ENCODE data around the gene USP49.
A peak's percentile ranks its signal among the peaks of the same experiment; 100 is the strongest.
"Not testable (repeated sequence)": the region's sequence is repeated elsewhere in the genome, so short reads cannot be mapped to it uniquely, and the experiment has no call there.

The USP49 gene

GRCh38 chr6:41895300-41896233, at the start of gene USP49:
USP49 (minus strand) TSS chr6:41895375; CDS start chr6:41806983, 88,392 bp downstream.
- H3K27me3 Mint-ChIP-seq, result no peaks in the 10 kb centered on the region
- no peak within 1 kb of the TSS for H3K4me3 Mint-ChIP-seq
- peaks cover 12% of the 10 kb centered on the region for H3K4me1 Mint-ChIP-seq (ENCODE audit: low read depth)
- no peak within 1 kb of the TSS for H3K27ac Mint-ChIP-seq
- intact Hi-C loops (cut with micrococcal nuclease), result loop anchor here (1.0 to 5.0 kb wide), 3 partner anchors 26 to 108 kb away; partner anchors contain the start of genes BYSL, MED20 and TOMM6
- peaks cover 8% of the 10 kb centered on the region for H3K36me3 Mint-ChIP-seq (ENCODE audit: low read depth)
- no peaks in the 10 kb centered on the region for H3K9me3 Mint-ChIP-seq

GRCh38 chr6:41943456-41943855, 48.3 kb upstream of the USP49 start:
- H3K4me3 Mint-ChIP-seq, result no peak overlapping the region
- intact Hi-C loops (cut with micrococcal nuclease), result loop anchor here (5.0 kb wide), 2 partner anchors 84 to 161 kb away; partner anchors contain the start of gene PRICKLE4
- no peak overlapping the region for H3K27ac Mint-ChIP-seq
- no peaks in the 10 kb centered on the region for H3K27me3 Mint-ChIP-seq
- peaks cover 31% of the 10 kb centered on the region for H3K4me1 Mint-ChIP-seq (ENCODE audit: low read depth)
- H3K36me3 Mint-ChIP-seq (ENCODE audit: low read depth), result peaks cover 27% of the 10 kb centered on the region
- H3K9me3 Mint-ChIP-seq, result no peaks in the 10 kb centered on the region

DNA sequence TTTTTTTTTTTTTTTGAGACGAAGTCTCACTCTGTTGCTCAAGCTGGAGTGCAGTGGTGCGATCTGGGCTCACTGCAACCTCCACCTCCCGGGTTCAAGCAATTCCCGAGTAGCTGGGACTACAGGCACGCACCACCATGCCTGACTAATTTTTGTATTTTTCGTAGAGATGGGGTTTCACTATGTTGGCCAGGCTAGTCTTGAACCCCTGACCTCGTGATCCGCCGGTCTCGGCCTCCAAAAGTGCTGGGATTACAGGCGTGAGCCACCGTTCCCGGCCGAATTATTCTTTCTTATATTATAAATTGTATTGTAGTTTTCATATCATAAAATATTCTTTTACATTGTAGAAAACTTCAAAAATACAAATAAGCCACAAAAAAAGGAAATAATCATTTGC, 47.7 kb upstream of the USP49 start:
- peak overlapping the region; percentile 90 for H3K27ac Mint-ChIP-seq
- intact Hi-C loops (cut with micrococcal nuclease), result loop anchor here (5.0 kb wide), 2 partner anchors 84 to 161 kb away; partner anchors contain the start of gene PRICKLE4
- peaks cover 37% of the 10 kb centered on the region for H3K4me1 Mint-ChIP-seq (ENCODE audit: low read depth)
- not testable (repeated sequence) for H3K27me3 Mint-ChIP-seq, H3K4me3 Mint-ChIP-seq, H3K9me3 Mint-ChIP-seq
- peaks cover 27% of the 10 kb centered on the region for H3K36me3 Mint-ChIP-seq (ENCODE audit: low read depth)

- H3K4me3 Mint-ChIP-seq, result peak overlapping the region; percentile 78
- H3K36me3 Mint-ChIP-seq (ENCODE audit: low read depth), result peaks cover 32% of the 10 kb centered on the region
- no peaks in the 10 kb centered on the region for H3K9me3 Mint-ChIP-seq
- H3K27ac Mint-ChIP-seq, result peak overlapping the region; percentile 90
- no peaks in the 10 kb centered on the region for H3K27me3 Mint-ChIP-seq
- peaks cover 43% of the 10 kb centered on the region for H3K4me1 Mint-ChIP-seq (ENCODE audit: low read depth)
- intact Hi-C loops (cut with micrococcal nuclease), result loop anchor here (5.0 kb wide), 2 partner anchors 85 to 160 kb away; partner anchors contain the start of gene PRICKLE4
These were observed 47.1 kb upstream of the USP49 start for GRCh38 chr6:41942067-41942851.

DNA sequence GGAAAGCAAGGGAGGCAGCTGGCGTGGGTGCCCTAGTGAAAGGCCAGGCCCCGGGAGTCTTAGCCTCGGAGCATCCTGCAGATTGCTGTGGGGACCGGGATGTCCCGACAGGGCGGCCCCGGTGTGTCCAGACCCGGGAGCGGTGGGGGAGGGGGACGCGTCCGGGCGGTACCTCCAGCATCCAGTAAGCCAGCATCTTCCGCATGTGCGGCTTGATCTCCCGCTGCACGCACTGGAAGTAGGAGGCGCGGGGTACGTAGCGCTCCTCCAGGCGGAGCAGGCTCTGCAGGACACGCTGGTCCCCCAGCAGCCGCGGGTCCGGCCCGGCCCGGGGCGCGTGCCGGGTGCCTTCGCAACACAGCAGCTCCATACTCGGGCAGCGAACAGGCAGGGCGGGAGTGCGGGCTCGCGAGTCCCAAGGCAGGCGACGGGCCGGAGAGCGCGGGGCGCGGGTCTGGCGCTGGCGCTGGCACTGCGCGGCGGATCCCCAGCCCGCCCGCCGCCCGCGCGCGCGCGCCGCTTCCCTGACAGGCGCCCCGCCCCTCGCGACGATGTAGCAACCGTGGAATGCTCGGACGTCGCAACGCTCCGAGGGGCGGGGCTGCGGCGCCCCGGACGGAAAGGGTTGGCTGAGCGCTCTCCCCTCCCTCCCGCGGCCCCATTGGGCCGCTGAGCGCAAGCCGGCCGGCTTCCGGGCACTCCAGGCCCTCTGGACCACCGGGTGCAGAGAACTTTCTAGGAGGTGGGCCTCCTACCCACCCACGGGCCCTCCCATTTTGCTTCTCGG, 46.3 kb upstream of the USP49 start, which contains the start of gene CCND3:
Gene CCND3 (minus strand): TSS at position 529 of the 787 bp plus-strand sequence. CDS start 159 bp downstream, at position 370.
- H3K4me3 Mint-ChIP-seq, result peak within 1 kb of the TSS; percentile 99
- H3K4me1 Mint-ChIP-seq (ENCODE audit: low read depth), result peaks cover 51% of the 10 kb centered on the region
- no peaks in the 10 kb centered on the region for H3K27me3 Mint-ChIP-seq
- H3K36me3 Mint-ChIP-seq (ENCODE audit: low read depth), result peaks cover 40% of the 10 kb centered on the region
- H3K9me3 Mint-ChIP-seq, result no peaks in the 10 kb centered on the region
- intact Hi-C loops (cut with micrococcal nuclease), result loop anchor here (5.0 kb wide), 2 partner anchors 86 to 159 kb away; partner anchors contain the start of gene PRICKLE4
- H3K27ac Mint-ChIP-seq, result peak within 1 kb of the TSS; percentile 90

DNA sequence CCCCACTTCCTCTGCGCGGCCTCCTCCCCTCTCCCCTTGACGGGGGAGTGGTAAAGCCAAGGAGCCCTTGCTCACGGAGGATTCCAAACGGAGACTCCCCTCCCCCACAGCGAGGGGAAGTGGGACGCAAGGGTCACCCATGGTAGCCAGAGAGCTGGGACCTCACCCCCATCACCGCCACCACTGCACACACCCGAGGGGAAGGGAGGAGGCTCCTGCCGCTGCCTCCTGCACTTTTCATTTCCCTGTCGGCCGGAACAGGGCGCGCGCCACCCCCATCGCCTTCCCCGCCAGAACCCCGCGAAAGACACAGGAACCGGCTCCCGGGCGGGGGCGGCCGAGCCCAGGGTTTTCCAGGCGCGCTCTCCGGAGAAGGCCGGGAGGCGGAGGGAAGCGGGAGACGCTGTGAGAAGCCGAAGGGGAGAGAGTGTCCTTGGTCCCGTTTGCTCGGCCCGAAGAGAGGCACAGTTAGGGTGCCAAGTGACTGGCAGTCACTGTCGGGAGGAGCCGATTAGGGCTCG, 45.6 kb upstream of the USP49 start:
- H3K4me3 Mint-ChIP-seq, result peak overlapping the region; percentile 99
- H3K9me3 Mint-ChIP-seq, result no peaks in the 10 kb centered on the region
- H3K27me3 Mint-ChIP-seq, result no peaks in the 10 kb centered on the region
- peaks cover 58% of the 10 kb centered on the region for H3K4me1 Mint-ChIP-seq (ENCODE audit: low read depth)
- peak overlapping the region; percentile 90 for H3K27ac Mint-ChIP-seq
- peaks cover 46% of the 10 kb centered on the region for H3K36me3 Mint-ChIP-seq (ENCODE audit: low read depth)
- intact Hi-C loops (cut with micrococcal nuclease), result loop anchor here (5.0 kb wide), 2 partner anchors 86 to 159 kb away; partner anchors contain the start of gene PRICKLE4

DNA sequence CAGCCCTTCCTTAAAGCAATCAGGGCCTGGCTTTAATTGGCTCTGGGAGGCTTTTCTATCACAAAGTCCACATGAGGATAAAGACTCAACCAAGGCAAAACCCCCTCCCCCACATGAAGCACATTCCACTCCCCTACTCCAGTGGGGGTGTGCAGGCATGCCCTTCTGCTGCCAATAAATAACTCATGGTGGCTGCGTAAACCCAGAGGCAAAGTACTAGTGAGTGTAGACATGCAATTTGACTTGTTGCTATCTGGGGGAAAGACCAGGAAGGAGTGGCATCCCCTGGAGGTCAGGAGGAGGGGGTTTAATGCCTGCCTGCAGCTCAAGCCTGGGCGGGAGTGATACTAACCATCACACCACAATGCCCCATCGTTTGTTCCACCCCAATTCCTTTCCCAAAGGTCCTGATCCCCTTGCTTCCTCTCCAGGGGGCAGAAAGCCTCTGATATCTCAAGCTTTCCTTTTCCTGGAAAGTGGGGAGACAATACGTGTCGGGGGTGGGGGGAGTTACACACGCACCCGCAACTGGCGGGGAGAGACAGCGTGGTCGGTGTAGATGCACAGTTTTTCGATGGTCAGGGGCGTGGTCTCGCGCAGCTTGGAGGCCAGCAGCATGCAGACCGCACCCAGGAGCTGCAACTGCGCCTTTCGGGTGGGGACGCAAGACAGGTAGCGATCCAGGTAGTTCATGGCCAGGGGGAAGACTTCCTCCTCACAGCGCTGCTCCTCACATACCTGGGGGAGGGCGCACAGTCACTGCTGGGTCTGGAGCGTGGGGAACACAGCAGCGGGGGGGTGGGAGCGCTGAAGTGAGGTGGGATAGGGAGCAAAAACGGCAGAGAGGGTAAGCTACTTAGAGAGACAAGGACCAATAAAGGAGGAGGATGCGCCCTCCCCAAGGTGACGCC, 44.9 kb upstream of the USP49 start:
- H3K4me1 Mint-ChIP-seq (ENCODE audit: low read depth), result peaks cover 65% of the 10 kb centered on the region

DNA sequence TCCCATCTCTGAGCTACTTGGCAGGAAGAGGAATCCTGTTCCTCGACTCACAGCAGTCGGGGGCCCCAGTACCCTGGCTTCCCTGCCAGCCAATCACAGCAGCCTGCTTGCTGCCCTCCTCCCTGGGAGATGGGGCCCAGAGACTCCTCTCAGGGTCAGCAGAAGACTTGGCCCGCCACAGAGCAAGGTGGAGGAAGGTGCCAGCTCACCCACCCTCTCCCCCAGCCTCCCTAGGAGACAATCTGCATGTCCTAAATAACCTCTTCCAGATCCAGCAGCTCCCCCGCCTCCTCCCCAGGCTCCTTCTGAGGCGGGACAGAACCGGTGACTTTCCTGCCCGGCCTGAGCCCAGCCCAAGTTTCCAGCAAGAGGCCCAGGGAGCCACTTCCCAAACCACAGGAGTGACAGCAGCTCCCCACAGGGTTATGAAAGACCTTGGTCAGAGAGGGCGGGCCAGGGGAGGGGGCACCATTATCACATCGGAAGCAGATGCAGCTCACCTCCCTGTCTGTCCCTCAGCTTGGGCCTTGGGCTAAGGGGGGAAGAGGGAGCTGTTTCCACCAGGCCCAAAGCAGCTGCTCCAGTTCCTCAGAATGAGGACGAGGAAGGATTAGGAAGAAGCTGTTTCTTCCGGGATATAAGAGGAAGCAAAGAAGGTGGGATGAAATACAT, 44.1 kb upstream of the USP49 start:
- intact Hi-C loops (cut with micrococcal nuclease), result loop anchor here (5.0 kb wide), 2 partner anchors 42 to 103 kb away; partner anchors contain the start of gene USP49

More for the DNA sequence above, 44.9 kb upstream of the USP49 start:
- peaks cover 54% of the 10 kb centered on the region for H3K36me3 Mint-ChIP-seq (ENCODE audit: low read depth)
- peak overlapping the region; percentile 99 for H3K4me3 Mint-ChIP-seq
- H3K27ac Mint-ChIP-seq, result peak overlapping the region; percentile 90
- intact Hi-C loops (cut with micrococcal nuclease), result loop anchor here (5.0 kb wide), 4 partner anchors 43 to 158 kb away; partner anchors contain the start of genes PRICKLE4 and USP49
- H3K27me3 Mint-ChIP-seq, result no peaks in the 10 kb centered on the region
- no peaks in the 10 kb centered on the region for H3K9me3 Mint-ChIP-seq

GRCh38 chr6:41938590-41939175, 43.5 kb upstream of the USP49 start:
- intact Hi-C loops (cut with micrococcal nuclease), result loop anchor here (5.0 kb wide), 2 partner anchors 41 to 104 kb away; partner anchors contain the start of gene USP49
- Mint-ChIP-seq H3K36me3 (ENCODE audit: low read depth) (peaks cover 68% of the 10 kb centered on the region), H3K27ac (peak overlapping the region; percentile 90)

More for the DNA sequence above, 44.1 kb upstream of the USP49 start:
- H3K27me3 Mint-ChIP-seq, result no peaks in the 10 kb centered on the region
- H3K36me3 Mint-ChIP-seq (ENCODE audit: low read depth), result peaks cover 61% of the 10 kb centered on the region
- peak overlapping the region; percentile 99 for H3K4me3 Mint-ChIP-seq
- H3K4me1 Mint-ChIP-seq (ENCODE audit: low read depth), result peaks cover 73% of the 10 kb centered on the region
- no peaks in the 10 kb centered on the region for H3K9me3 Mint-ChIP-seq
- peak overlapping the region; percentile 90 for H3K27ac Mint-ChIP-seq

DNA sequence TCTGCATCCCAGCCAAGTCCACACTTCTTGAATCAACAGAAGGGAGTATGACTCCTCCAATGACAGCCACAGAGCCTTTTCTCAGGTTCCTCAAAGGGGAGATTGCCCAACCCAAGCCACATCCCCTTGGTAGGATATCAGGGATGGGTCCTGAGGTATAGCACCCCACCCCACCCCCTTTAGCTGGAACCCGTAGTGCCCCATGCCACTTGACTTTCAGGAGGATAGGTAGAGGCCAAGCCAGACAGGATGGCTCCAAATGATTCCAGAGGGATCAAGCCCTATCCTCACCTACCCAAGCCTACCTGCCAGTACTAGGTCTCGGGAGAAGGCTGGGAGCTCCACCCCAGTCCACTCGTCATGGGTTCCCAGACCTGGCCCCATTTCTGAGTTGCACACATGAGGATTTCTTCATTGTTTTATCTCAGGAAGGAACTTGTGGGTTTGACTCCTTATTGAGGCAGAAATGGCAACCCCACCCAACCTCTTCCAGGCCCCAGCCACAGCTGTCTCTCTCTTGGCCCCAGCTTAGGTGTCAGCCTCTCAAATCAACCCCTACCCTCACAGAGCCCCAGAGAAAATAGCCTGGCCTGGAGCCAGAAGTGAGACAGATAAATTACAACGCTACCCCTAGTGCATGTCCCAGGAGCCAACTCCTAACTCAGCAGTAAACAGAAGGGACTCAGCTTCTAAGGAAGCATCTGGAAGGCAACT, 42.8 kb upstream of the USP49 start:
- Mint-ChIP-seq H3K4me1 (ENCODE audit: low read depth) (peaks cover 75% of the 10 kb centered on the region), H3K36me3 (ENCODE audit: low read depth) (peaks cover 74% of the 10 kb centered on the region), H3K27ac (peak overlapping the region; percentile 90), H3K27me3 (no peaks in the 10 kb centered on the region), H3K9me3 (no peaks in the 10 kb centered on the region), H3K4me3 (peak overlapping the region; percentile 39)
- intact Hi-C loops (cut with micrococcal nuclease), result loop anchor here (2.0 to 5.0 kb wide), 4 partner anchors 17 to 104 kb away; partner anchors contain the start of genes BYSL, MED20 and USP49

More at GRCh38 chr6:41938590-41939175, 43.5 kb upstream of the USP49 start:
- H3K4me3 Mint-ChIP-seq, result peak overlapping the region; percentile 99
- H3K4me1 Mint-ChIP-seq (ENCODE audit: low read depth), result peaks cover 75% of the 10 kb centered on the region
- no peaks in the 10 kb centered on the region for H3K9me3 Mint-ChIP-seq
- H3K27me3 Mint-ChIP-seq, result no peaks in the 10 kb centered on the region
